GM10248 (cell line): Measurements from ENCODE around the gene PDHA1.

Experiments
- CTCF ChIA-PET: fragments of 300-600 bp; sonication (Branson Sonifier 250); formaldehyde crosslinking; extraction: SDS; loops from one replicate; lab custom pipeline; 2021; ENCODE audit warnings: antibody characterized with exemption; lab: Yijun Ruan, JAX
- POLR2A ChIA-PET: fragments of 350-650 bp; sonication (Branson Sonifier 250); formaldehyde crosslinking; extraction: SDS; loops from one replicate; lab custom pipeline; 2020; ENCODE audit warnings: antibody characterized with exemption; lab: Yijun Ruan, JAX
- DNase-seq: peaks from one replicate; pipeline ENCODE4 v3.0.0; 2012; ENCODE audit errors: extremely low spot score
- CTCF ChIP-seq: IDR thresholded peaks from 2 replicates; pipeline ENCODE4 v1.5.1; 2012; ENCODE audit warnings: mild to moderate bottlenecking, low read depth; ENCODE audit errors: extremely low read depth, missing control alignments, control extremely low read depth

Gene PDHA1

GRCh38 chrX:19392703-19393102 is 49.0 kb downstream of the PDHA1 start:
- no peak for TF ChIP-seq CTCF
- no peak for DNase-seq
- ChIA-PET CTCF (no interaction called here), POLR2A (no interaction called here)

GRCh38 chrX:19403696-19404095 is 60.0 kb downstream of the PDHA1 start:
- POLR2A ChIA-PET, result no interaction called here
- CTCF ChIA-PET, result interaction anchor here (1.8 kb wide), 1 partner anchor 21 kb away, joined by 5 read pairs; no protein-coding TSS in a partner anchor
- no peak for DNase-seq
- TF ChIP-seq CTCF, result no peak

GRCh38 chrX:19410259-19410658 is 66.5 kb downstream of the PDHA1 start:
- no peak for DNase-seq
- CTCF ChIA-PET, result no interaction called here
- POLR2A ChIA-PET, result no interaction called here
- TF ChIP-seq CTCF, result no peak
